Measurements from ENCODE around the gene S100A7.

DNA sequence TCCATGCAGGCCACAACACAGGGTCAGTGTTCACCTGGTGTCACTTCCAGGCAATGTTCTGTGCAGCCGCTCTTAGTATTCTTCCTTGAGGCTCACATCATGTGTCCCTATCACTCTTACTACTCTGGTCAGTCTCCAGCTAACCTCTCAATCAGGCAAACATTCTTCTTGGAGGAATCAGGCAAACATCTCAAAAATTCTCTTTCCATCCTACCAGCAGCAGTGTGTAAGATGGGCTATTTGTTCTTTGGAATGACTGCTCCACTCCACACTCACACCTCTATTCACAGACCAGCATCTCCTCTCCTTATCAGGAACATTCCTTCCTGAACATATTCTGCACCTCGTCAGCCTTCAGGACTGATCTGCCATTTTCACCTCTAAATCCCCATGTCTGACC, 40.1 kb downstream of the S100A7 start:
- TF ChIP-seq EZH2 (IDR thresholded peaks at IDR 0.05; ENCODE audit: insufficient read depth, poor library complexity, severe bottlenecking) (no peak), EZH2phosphoT487 (IDR thresholded peaks at IDR 0.05; ENCODE audit: insufficient read depth, low read depth) (no peak)
